ENCODE data around the gene SORL1.

- TF ChIP-seq CTCF (IDR thresholded peaks at IDR 0.05) (no peak), EP300 (IDR thresholded peaks at IDR 0.05) (no peak), POLR2A (IDR thresholded peaks at IDR 0.05) (no peak)
Observed at GRCh38 chr11:121630041-121630440, 177.9 kb downstream of the SORL1 start.
